HG03442 (cell line): ENCODE results near the gene NFKBIB.
"Not testable (repeated sequence)": the region's sequence is repeated elsewhere in the genome, so short reads cannot be mapped to it uniquely, and the experiment has no call there.

Experiments
- ATAC-seq: cut with Tn5 transposase; IDR thresholded peaks from one replicate; pipeline ENCODE4 v1.9.1; 2021; ENCODE audit warnings: mild to moderate bottlenecking, moderate library complexity; ENCODE audit not compliant: unreplicated experiment

The NFKBIB gene

DNA sequence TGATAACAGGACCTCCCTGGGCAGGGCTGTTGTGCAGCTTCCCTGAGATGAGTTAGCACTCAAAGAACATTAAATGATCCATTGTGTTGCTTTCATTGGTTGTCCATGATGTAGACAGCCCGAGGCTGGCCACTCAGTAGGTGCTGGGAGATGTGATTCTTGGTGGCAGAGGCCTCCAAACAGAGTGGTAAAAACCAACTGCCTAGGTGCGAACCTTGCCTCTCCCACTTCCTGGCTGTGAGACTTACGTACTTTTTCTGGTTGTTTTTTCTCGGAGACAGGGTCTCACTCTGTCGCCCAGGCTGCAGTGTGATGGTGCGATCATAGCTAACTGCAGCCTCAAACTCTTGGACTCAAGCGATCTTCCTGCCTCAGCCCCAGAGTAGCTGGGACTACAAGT lies 24.6 kb downstream of the NFKBIB start:
- ATAC-seq, result no peak

DNA sequence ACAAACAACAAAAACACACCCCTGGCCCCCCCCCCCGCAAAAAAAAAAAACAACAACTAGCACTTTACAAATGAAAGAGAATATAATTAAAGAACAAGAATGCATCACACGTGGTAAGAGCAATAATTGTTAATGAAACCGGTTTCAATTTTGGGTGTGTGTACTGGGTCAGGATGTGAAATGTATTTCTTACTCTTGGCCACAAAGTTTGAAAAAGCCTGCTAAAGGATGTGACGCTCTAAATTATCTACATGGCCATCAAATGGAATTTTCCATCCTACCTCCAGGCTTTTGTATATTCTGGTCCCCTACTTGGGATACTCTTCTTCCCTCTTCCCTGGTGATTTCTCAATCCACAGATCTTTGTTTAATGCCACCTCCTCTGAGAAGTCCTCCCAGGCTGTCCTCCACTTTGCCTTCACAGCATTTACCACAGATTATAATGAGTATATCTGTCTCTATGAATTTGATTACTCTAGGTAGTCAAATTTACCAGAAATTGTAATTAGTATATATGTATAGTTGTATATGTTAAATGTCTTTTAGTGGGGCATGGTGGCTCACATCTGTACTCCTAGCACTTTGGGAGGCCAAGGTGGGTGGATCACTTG lies 28.7 kb downstream of the NFKBIB start:
- ATAC-seq, result no peak

DNA sequence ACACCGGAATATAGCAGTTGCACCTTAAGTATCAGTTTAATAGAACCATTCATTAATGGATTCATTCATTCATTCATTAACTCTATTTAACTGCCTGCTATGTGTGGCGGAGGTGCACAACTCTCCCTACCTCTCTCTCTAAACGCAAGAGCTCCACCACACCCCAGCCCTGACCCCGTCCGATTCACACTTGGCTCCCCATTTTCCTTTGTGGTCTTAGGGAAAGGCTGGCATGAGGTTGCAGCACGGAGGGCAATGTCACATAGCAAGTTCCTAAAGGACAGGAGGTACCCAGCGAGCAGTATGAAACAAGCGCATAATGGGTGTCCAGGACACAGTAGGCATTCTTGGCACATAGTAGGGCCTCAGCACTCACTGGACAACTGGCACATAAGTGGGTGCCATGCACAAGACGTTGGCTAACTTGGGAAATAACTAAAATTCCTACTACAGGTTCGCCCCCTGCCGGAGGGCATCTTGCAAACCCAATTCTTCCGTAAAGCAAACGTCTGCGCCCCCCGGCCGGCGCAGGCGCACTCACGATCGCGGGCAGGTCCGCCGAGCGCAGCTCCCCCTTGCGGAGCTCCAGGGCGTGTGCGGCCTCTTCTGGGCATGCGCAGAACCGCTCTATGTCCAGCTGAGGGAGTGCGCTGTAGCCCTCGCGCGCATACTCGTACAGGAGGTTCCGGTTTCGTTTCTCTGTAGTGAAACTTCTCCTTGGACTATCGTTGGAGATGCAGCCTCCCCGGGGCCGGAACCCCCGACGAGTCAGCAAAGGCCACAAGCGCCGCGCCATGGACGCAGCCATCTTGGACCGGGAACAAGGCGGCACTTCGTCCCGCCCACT lies 30.4 kb downstream of the NFKBIB start, which contains the start of gene SARS2:
SARS2 (minus strand) TSS at position 835 of the 847 bp plus-strand sequence; CDS start at position 808, 27 bp downstream.
- ATAC-seq, result peak; percentile 64

DNA sequence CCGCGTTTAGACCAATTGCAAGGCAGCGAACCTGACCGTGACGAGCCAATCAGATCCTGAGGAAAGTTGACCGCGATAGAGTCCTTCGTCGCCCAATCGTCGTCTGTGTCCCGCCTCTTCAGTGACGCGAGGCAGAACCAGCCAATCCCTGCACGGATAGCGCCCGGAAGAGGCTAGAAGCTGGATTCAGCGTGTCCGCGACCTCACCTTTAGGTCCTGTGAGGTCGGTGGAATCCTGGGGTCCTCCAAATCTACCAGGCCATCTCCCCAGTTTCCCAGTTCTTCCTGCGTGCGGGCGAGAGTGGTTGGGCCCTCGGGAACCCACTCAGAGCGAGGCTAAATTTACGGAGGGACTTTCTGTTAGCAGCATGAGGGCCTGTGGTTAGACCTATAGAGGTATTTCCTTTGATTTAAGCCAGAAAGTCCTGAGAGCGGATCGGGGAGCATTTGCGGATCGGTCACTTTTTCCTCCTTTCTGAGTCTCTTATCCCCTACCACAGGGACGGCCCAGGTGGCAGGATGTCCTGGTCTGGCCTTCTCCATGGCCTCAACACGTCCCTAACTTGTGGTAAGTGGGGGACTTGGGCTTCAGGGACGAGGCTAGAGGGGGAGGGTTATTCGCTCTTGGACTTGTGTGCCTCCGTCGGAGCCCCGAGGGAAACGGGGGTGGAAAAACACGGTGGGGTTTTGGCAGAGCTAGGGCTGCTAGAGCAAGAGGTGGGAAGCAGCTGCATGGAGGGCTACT lies 31.2 kb downstream of the NFKBIB start, which contains the start of gene MRPS12:
MRPS12 (plus strand) TSS at position 169 of the 745 bp plus-strand sequence; CDS start at position 520, 351 bp downstream.
- peak; percentile 91 for ATAC-seq

DNA sequence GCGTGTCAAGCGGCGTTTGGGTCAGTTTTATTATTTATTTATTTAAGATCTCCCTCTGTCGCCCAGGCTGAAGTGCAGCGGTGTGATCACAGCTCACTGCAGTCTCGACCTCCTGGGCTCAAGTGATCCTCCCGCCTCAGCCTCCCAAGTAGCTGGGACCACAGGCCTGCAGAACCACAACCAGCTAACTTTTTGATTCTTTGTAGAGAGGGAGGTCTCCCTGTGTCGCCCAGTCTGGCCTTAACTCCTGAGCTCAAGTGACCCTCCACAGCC lies 31.7 kb downstream of the NFKBIB start:
- no peak for ATAC-seq

DNA sequence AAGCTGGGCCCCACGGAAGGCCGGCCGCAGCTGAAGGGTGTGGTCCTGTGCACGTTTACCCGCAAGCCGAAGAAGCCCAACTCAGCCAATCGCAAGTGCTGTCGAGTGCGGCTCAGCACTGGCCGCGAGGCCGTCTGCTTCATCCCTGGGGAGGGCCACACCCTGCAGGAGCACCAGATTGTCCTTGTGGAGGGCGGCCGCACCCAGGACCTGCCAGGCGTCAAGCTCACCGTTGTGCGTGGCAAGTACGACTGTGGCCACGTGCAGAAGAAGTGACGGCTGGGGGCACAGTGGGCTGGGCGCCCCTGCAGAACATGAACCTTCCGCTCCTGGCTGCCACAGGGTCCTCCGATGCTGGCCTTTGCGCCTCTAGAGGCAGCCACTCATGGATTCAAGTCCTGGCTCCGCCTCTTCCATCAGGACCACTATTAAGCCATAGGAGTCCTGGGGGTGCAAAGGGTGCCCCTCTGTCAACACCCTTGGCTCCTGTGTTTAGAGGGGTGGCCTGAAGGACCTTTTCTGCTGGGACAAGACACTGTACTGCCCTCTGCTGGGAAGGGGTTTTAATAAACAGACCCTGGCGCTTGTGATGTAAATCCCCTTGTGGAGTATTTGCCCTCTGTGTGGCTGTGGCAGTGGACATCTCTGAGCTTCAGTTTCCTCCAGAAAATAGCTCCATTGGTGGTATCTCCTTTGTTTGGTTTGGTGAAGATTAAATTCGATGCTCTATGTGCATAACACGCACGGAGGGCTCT lies 32.8 kb downstream of the NFKBIB start:
- ATAC-seq, result no peak

DNA sequence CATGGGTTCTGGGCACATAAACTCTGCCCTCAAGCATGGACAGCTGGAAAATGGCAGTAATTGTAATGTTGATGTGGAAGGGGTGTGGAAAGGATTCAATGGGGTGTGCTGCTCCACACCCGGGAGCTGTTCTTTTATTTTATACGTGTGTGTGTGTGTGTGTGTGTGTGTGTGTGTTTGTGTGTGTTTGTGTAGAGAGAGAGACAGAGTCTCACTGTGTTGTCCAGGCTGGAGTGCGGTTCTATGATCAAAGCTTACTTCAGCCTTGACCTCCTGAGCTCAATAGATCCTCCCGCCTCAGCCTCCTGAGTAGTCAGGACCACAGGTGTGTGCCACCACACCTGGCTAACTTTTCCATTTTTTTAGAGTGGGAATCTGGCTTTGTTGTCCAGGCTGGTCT lies 33.8 kb downstream of the NFKBIB start:
- ATAC-seq, result no peak

DNA sequence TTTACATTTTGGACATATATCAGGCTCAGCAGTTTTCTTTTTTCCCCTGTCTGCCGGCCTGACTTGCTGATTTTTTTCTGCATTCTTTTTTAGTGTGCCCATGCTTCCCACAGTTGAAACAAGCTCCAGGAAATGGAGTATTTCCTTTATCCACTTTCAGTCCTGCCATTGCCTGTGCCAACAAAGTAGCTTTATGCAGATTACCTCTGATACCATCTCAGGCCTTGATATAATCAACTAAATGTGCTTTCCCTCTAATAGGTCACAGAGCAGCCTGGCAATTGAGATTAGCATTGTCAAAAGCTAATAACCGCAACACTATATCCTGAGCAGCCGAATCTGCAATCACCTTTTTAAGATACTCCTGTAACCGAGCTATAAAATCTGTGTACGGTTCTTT lies 40.2 kb downstream of the NFKBIB start:
- ATAC-seq, result no peak

DNA sequence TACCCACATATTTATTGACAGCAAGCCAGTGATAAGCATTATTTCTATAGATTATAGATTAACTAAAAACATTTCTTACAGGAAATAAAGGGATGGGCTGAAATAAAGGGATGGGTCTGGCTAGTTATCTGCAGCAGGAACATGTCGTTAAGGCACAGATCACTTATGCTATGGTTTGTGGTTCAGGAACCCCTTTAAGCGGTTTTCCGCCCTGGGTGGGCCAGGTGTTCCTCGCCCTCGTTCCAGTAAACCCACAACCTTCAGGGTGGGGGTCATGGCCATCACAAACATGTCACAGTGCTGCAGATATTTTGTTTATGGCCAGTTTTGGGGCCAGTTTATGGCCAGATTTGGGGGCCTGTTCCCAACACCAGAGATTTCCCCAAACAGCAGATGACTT lies 41.7 kb downstream of the NFKBIB start:
- ATAC-seq, result not testable (repeated sequence)

DNA sequence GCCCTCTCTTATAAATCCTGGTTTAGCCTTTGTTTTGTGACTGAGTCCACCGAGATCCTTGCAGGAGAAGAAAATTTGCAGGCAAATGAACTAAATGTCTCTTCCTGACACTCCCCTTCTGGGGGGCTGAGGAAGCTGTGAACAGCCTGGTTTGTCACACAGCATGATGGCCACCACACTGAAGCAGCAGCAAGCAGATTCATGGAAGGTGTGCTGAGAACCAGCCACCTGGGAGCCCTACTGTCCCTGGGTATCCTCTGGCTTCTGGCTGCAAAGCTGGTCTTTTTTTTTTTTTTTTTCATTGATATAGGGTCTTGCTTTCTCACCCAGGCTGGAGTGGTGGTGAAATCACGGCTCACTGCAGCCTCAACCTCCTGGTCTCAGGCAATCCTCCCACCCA lies 42.2 kb downstream of the NFKBIB start:
- ATAC-seq, result no peak

DNA sequence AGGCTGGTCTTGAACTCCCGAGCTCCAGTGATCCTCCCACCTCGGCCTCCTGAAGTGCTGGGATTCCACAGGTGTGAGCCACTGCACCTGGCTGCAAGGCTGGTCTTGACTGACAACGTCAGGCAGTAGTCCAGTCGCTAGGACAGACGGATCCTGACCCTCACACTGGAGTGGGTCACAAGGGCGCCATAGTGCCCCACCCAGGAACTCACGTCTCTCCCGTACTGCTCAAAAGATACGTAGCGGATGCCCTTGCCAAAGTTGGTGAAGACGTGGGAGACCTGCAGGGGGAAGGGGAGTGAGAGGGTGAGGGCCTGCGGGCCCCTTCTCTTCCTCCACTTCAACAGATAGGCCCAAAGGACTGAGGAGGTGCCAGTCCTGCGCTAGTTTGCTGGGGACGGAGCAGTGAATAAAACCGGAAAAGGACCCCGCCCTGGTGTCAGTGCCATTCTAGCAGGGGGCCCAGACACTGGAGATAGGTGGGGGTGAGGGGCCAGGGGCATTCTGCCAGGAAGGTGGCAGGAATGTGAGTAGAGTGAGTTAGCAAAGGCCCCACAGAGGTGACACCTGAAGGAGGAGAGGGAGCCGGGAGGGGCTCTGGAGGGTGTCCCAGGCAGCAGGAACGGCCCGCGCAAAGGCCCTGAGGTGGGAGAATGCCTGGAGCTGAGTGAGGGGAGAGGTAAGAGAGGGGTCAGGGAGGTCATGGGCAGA lies 42.9 kb downstream of the NFKBIB start:
- no peak for ATAC-seq

DNA sequence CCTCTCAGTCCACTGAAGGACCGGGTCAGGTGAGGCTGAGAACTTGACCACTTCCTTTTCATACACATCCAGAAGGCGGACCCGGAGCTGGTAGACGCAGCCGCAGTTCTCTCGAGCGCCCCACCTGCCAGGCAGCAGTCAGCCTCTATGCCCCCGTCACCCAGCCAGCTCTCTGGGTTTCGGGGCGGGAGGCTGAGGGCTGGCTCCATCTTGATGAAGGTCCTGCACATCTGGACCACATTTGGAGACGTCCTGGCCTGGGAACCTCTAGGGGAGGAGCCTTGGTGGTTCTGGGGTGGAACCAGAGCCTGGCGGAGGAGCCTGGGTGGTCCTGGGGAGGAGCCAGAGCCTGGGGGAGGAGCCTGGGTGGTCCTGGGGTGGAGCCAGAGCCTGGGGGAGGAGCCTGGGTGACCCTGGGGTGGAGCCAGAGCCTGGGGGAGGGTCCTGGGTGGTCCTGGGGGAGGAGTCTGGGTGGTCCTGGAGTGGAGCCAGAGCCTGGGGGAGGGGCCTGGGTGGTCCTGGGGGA lies 45.3 kb downstream of the NFKBIB start:
- ATAC-seq, result no peak

DNA sequence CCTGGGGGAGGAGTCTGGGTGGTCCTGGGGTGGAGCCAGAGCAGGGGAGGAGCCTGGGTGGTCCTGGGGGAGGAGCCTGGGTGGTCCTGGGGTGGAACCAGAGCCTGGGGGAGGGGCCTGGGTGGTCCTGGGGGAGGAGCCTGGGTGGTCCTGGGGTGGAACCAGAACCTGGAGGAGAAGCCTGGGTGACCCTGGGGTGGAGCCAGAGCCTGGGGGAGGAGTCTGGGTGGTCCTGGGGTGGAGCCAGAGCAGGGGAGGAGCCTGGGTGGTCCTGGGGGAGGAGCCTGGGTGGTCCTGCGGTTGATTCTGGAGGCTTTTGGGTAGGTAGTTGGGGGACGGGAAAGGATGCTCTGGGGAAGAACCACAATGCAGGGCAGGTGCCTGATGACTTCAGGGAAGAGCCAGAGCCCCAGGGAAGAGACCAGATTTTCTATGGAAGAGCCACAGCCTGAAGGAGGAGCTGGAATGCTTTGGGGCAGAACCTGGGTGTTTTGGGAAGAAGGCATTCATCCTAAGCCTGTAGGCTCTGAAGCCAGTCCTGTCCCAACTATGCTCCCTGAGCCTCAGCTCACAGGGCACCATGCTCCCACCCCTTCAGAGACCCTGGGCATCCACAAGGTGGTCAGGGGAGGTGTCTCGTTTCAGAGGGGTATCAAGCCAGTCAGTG lies 45.9 kb downstream of the NFKBIB start:
- no peak for ATAC-seq

DNA sequence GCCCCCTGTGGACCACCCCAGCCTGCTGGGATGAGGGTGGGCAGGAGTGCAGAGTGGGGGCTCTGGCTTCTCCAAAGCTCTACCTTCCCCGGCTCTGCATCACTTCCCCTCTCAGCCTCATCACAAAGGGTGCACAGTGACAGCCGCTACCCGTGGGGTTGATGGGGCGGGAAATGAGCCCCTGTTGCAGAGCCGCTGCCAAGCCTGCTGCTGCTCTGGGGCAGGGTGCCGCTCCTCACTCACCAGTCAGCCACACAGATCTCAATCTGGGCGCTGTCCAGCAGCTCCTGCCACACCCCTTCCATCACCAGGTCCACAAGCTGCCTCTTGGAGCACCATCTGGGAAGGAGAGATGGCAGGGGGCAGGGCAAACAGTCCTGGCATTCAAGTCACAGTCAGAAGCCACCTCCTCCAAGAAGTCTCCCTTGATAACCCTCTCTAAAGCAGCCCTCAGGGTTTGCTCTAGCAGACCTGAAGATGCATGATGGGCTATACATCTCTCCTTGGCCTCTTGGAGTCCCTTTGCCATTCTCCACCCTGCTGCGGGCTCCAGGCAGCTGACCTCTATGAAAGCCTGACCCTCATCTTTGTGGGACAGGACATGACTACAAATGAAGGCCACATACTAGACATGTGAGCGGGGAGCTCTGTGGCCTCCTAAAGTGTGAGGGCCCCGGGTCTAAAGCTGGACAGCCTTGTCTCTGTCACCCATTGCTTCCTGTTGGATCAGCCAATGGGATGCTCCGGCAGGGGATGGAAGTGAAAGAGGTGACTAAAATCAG lies 46.7 kb downstream of the NFKBIB start:
- ATAC-seq, result no peak

DNA sequence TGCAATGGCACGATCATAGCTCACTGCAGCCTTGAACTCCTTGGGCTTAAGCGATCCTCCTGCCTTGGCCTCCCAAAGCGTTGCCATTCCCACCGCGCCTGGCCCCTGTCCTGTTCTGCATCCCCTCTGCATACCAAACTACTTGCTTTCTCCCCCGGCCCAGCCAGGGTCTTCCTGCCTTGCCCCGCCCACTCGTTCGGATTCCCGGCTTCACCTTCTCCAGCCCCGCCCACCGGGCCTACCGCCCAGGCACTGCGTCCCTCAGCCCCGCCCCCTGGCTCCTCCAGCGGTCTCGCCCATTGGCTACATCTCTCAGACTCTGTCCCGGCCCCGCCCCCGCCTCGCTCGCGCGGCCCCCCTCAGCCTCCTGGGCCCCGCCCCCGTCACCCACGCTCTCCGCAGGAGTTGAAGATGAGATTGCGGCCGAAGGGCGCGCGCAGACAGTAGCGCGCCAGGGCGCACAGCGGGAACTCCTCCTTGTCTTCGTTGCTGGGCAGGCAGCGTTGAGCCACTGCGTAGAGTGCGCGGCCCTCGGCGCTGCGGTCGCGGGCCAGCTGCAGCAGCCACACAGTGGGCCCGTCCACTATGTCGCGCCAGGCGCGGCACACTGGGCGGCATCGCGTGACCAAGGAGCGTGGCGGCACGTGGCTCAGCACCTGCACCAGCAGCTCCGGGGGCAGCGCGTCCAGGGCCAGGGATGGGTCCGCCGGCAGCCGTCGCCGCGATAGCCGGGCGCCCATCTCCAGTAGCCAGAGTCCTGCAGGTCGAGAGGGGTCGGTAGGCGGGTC lies 50.0 kb downstream of the NFKBIB start:
- ATAC-seq, result no peak

DNA sequence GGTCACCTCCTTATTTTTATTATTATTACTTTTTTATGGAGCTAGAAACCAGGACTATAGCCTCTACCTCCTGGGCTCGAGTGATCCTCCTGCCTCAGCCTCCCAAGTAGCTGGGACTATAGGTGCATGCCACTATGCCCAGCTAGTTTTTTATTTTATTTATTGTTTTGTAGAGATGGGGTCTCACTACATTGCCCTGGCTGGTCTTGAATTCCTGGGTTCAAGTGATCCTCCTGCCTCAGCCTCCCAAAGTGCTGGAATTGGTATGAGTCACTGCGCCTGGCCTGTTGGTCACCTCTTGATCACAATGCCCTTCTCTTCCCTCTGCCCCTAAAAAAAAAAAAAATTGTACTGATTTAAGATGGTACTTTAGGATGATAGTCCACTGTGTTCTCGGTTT lies 51.4 kb downstream of the NFKBIB start:
- no peak for ATAC-seq

DNA sequence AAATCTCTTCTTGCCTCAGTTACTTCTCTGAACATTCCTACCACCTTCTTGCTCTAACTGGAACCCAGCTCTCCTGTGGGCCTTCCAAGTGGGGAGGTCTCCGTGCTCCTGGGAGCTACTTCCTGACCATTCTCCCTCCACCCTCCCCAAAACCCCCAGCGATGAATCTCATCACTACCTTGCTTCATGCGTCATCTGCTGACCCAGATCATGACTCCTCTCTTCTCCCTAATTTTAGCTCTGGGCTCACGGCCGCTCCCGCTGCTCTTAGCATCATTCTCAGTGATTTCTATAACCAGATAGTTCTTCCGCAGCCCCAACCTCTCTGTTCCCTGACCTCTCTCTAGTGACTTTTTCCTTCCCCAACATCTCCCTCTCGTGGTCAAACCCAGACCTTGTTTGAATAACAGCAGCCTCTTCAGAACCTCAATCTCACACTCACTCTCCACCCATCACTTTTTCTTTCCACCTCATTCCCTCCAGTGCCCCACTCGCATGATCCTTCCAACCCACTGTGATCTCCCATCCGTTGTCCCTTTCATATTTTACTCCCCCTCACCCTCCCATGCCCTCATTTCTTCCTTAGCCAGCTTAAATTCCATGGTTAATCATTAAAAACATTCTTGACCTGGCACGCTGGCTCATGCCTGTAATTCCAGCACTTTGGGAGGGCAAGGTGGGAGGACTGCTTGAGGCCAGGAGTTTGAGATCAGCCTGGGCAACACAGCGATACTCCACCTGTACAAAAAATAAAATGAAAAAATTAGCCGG lies 52.8 kb downstream of the NFKBIB start:
- no peak for ATAC-seq
